OCI-LY3 (cell line): ENCODE results near the gene FMNL2.
A peak's percentile ranks its signal among the peaks of the same experiment; 100 is the strongest.

ENCODE experiments used
- H2AFZ ChIP-seq: fragments of 200-600, 300-600 bp; shearing (Covaris generic); 2 replicates; pipeline ENCODE4 v1.6.0; 2014; ENCODE audit warnings: antibody characterized with exemption, low read depth, low read length
- H3K27ac ChIP-seq: fragments of 200-600, 300-600 bp; sonication (generic); 2 replicates; pipeline ENCODE4 v1.5.1; 2014; ENCODE audit warnings: mild to moderate bottlenecking, low read length, moderate library complexity, mixed read lengths
- H3K27me3 ChIP-seq: fragments of 200-600, 300-600 bp; sonication (generic); 2 replicates; pipeline ENCODE4 v1.6.1; 2014; ENCODE audit warnings: low read depth, low read length, mixed read lengths
- H3K36me3 ChIP-seq: fragments of 200-600, 300-600 bp; sonication (generic); replicated peaks from 2 replicates; pipeline ENCODE3; 2014; ENCODE audit warnings: low read depth, low read length, mixed read lengths
- H3K4me1 ChIP-seq: fragments of 300-600, 200-600 bp; sonication (generic); 2 replicates; pipeline ENCODE4 v1.6.1; 2014; ENCODE audit warnings: low read length, mixed read lengths
- H3K4me2 ChIP-seq: fragments of 200-600, 300-600 bp; sonication (generic); 2 replicates; pipeline ENCODE4 v1.6.1; 2014; ENCODE audit warnings: low read length, mixed read lengths
- H3K4me3 ChIP-seq: fragments of 300-600, 200-600 bp; sonication (generic); 2 replicates; pipeline ENCODE4 v1.5.1; 2014; ENCODE audit warnings: antibody characterized with exemption, mild to moderate bottlenecking, low read length, moderate library complexity
- H3K79me2 ChIP-seq: fragments of 300-600, 200-600 bp; shearing (Covaris generic); 2 replicates; pipeline ENCODE4 v1.6.1; 2014; ENCODE audit warnings: mild to moderate bottlenecking, low read length, mixed read lengths
- H3K9ac ChIP-seq: fragments of 300-600, 200-600 bp; shearing (Covaris generic); 2 replicates; pipeline ENCODE4 v1.6.0; 2014; ENCODE audit warnings: mild to moderate bottlenecking, low read length, moderate library complexity
- H3K9me3 ChIP-seq: fragments of 200-600, 300-600 bp; shearing (Covaris generic); 2 replicates; pipeline ENCODE4 v1.6.1; 2014; ENCODE audit warnings: low read length, mixed read lengths; ENCODE audit not compliant: insufficient read depth
- H4K20me1 ChIP-seq: fragments of 200-600, 300-600 bp; sonication (generic); 2 replicates; pipeline ENCODE4 v1.6.1; 2016; ENCODE audit warnings: low read length, mixed read lengths; ENCODE audit not compliant: insufficient read depth
- CTCF ChIP-seq: fragments of 200-600, 300-600 bp; sonication (generic); IDR thresholded peaks from 2 replicates; pipeline ENCODE4 v1.5.1; 2014; ENCODE audit warnings: antibody characterized with exemption, low read length, low read depth
- EZH2phosphoT487 ChIP-seq: fragments of 200-600 bp; shearing (Covaris generic); IDR thresholded peaks from 2 replicates; pipeline ENCODE4 v1.6.1; 2018; ENCODE audit warnings: antibody characterized with exemption, mixed run types, low read depth

Gene FMNL2

GRCh38 chr2:152335726-152336118, 748 bp downstream of the FMNL2 start:
- no peaks in the 10 kb centered on the region for H3K36me3 ChIP-seq
- no peaks in the 10 kb centered on the region for H3K4me1 ChIP-seq
- no peak overlapping the region for H3K27ac ChIP-seq
- no peak overlapping the region for H2AFZ ChIP-seq
- H3K4me3 ChIP-seq = peak overlapping the region; percentile 80
- no peaks in the 10 kb centered on the region for H3K9me3 ChIP-seq
- no peaks in the 10 kb centered on the region for H4K20me1 ChIP-seq
- no peaks in the 10 kb centered on the region for H3K27me3 ChIP-seq
- peak overlapping the region; percentile 63 for H3K9ac ChIP-seq
- H3K4me2 ChIP-seq = peak overlapping the region; percentile 58
- H3K79me2 ChIP-seq = no peaks in the 10 kb centered on the region
- TF ChIP-seq CTCF (no peak), EZH2phosphoT487 (no peak)

GRCh38 chr2:152336119-152336853, 1.3 kb downstream of the FMNL2 start:
- no peaks in the 10 kb centered on the region for H3K4me1 ChIP-seq
- TF ChIP-seq CTCF (no peak), EZH2phosphoT487 (no peak)
- H3K4me3 ChIP-seq = peak overlapping the region; percentile 80; the same call in 1 of the 2 replicates
- H4K20me1 ChIP-seq = no peaks in the 10 kb centered on the region
- no peaks in the 10 kb centered on the region for H3K9me3 ChIP-seq
- no peak overlapping the region for H3K27ac ChIP-seq
- H3K27me3 ChIP-seq = no peaks in the 10 kb centered on the region
- peak overlapping the region; percentile 58; the same call in 1 of the 2 replicates for H3K4me2 ChIP-seq
- no peak overlapping the region for H2AFZ ChIP-seq
- H3K9ac ChIP-seq = no peak overlapping the region
- no peaks in the 10 kb centered on the region for H3K36me3 ChIP-seq
- no peaks in the 10 kb centered on the region for H3K79me2 ChIP-seq

GRCh38 chr2:152336854-152337510, 2.0 kb downstream of the FMNL2 start:
- H3K4me1 ChIP-seq = no peaks in the 10 kb centered on the region
- no peak overlapping the region for H3K4me3 ChIP-seq
- no peak overlapping the region for H3K4me2 ChIP-seq
- no peaks in the 10 kb centered on the region for H4K20me1 ChIP-seq
- H3K27me3 ChIP-seq = no peaks in the 10 kb centered on the region
- H3K79me2 ChIP-seq = no peaks in the 10 kb centered on the region
- no peak overlapping the region for H3K9ac ChIP-seq
- H3K9me3 ChIP-seq = no peaks in the 10 kb centered on the region
- no peak overlapping the region for H3K27ac ChIP-seq
- no peak overlapping the region for H2AFZ ChIP-seq
- TF ChIP-seq EZH2phosphoT487 (no peak), CTCF (no peak)
- no peaks in the 10 kb centered on the region for H3K36me3 ChIP-seq

GRCh38 chr2:152337511-152337903, 2.5 kb downstream of the FMNL2 start:
- H3K4me2 ChIP-seq = no peak overlapping the region
- no peak overlapping the region for H3K27ac ChIP-seq
- no peak overlapping the region for H3K9ac ChIP-seq
- no peaks in the 10 kb centered on the region for H3K36me3 ChIP-seq
- no peaks in the 10 kb centered on the region for H4K20me1 ChIP-seq
- H3K27me3 ChIP-seq = no peaks in the 10 kb centered on the region; the same call in 1 of the 2 replicates
- H3K79me2 ChIP-seq = no peaks in the 10 kb centered on the region
- H2AFZ ChIP-seq = no peak overlapping the region
- no peak overlapping the region for H3K4me3 ChIP-seq
- TF ChIP-seq CTCF = no peak
- no peak for TF ChIP-seq EZH2phosphoT487
- H3K9me3 ChIP-seq = no peaks in the 10 kb centered on the region
- no peaks in the 10 kb centered on the region for H3K4me1 ChIP-seq
